SIG-M5 (cell line): ENCODE data around the gene DNAH1.
A peak's percentile ranks its signal among the peaks of the same experiment; 100 is the strongest.
"Not testable (repeated sequence)": the region's sequence is repeated elsewhere in the genome, so short reads cannot be mapped to it uniquely, and the experiment has no call there.

Experiments used
- DNase-seq: peaks from one replicate; lab custom pipeline; 2025; lab: John Stamatoyannopoulos, UW

DNAH1 gene

DNA sequence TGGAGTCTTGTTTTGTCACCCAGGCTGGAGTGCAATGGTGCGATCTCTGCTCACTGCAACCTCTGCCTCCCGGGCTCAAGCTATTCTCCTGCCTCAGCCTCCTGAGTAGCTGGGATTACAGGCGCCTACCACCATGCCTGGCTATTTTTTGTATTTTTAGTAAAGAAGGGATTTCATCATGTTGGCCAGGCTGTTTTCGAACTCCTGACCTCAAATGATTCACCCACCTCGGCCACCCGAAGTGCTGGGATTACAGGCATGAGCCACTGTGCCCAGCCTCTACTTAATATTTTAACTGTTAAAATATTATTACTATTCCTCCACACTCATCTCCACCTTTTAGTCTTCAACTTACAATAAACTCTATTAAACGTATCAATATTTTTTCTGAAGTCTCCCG is 22.0 kb downstream of the DNAH1 start:
- DNase-seq, result not testable (repeated sequence)

GRCh38 chr3:52339612-52340011 is 23.5 kb downstream of the DNAH1 start:
- no peak for DNase-seq

GRCh38 chr3:52341123-52341522 is 25.0 kb downstream of the DNAH1 start:
- DNase-seq, result peak; percentile 61

GRCh38 chr3:52343946-52344600 is 28.0 kb downstream of the DNAH1 start:
- DNase-seq, result no peak

DNA sequence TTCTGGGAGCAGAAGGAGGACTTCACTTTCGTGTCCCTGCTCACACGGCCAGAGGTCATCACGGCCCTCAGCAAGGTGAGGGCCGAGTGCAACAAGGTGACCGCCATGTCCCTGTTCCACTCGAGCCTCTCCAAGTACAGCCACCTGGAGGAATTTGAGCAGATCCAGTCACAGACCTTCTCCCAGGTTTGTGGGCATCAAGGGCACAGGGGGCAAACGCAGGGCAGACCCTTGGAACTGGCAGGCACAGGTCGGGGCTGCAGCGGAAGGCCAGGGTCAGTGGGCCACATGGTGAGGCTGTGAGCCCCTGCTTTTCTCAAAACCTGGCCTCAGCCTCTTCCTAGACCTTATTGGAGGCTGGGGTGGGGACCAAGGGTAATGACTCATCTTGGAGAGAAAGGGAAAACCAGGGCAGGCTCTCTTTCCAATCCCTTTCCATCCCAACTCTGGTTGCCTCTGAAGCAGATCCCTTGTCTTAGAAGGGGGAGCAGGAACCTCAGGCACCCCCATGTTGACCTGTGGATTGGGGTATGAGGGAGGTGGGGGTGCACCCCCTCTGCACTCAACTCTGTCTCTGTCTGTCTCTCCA is 29.5 kb downstream of the DNAH1 start:
- DNase-seq, result no peak

DNA sequence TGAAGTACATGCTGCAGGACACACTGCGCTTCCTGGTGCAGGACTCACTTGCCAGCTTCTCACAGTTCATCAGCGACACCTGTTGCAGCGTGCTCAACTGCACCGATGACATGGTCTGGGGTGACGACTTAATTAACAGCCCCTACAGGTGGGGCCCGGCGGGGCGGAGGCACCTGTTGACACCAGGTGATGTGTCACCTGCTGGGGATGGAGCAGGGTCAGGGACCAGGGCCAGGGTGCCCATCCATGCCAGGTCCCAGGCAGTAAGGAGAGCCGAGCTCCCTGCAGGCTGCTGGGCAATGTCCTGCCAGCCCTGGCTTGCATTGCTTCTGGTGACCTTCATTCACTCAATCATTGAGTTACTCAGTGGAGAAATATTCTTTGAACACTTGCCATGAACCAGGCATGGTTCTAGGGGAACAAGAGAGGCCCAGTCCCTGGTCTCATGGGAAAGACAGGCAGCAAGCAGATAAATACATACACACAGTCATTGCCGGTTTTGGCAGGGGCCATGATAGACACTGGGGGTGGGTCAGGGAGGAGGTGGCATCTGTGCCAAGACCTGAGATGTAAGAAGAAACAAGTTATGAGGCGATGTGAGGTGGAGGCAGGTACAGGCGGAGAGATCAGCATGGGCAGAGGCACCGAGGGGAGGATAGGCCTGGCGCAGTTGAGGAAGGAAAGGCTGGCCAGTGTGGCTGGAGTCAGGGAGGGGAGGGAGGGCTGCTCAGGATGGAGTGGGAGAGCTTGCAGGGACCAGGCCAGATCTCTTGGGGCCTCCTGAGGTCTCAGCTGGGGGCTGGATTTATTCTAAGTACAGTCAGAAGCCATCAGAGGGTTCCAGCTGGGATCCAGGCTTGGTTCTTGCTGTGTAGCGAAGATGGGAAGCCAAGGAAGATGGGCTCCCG is 30.8 kb downstream of the DNAH1 start:
- no peak for DNase-seq

GRCh38 chr3:52347716-52348635 is 31.9 kb downstream of the DNAH1 start:
- no peak for DNase-seq

GRCh38 chr3:52349131-52349530 is 33.0 kb downstream of the DNAH1 start:
- no peak for DNase-seq

DNA sequence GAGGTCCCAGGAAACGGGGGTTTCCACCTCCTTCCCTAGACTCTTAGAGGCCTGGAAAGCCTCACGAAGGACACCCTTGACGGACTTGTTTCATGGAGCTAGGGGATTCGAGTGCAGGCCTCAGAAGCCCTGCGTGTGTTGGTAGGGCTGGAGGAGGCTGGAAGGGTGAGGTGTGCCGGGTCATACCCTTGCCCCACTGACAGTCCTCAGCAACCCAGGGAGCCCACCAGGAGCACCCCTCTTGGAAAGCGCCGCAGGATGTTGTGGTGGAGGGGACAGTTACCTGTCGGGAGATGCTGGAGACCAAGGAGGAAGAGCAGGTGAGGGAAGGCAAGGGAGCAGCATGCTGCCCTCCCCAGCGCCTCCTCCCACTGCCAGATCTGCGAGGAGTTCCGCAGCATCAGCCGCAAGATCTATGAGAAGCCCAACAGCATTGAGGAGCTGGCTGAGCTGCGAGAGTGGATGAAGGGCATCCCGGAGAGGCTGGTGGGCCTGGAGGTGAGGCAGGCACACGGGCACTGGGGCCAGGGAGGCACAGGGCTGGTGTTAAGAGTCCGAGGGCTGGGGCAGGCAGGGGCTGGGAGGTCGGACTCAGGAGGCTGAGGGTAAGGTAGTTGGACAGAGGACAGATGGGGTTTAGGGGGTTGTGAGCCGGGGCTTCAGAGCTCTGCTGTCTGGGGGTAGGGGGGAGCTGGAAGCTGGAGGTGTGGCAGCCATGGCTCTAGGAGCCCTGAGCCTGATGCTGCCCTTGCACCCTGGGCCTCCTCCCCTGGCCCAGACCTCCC is 33.7 kb downstream of the DNAH1 start:
- no peak for DNase-seq

DNA sequence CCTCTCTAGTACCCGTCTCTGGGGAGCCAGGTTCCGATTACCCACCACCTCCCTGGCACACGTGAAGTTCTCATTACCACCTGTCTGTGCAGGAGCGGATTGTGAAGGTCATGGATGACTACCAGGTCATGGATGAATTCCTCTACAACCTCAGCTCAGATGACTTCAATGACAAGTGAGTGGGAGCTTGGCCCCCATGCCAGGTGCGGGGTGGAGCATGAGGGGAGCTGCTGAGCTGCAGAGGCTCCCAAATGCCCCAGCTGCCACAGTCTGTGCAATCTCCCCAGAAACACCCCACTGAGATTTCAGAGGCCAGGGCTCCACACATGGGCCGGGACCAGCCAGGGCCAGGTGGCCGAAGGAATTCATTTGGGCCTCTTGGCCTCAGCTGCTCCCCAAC is 34.3 kb downstream of the DNAH1 start:
- no peak for DNase-seq

GRCh38 chr3:52350981-52351761 is 35.1 kb downstream of the DNAH1 start:
- DNase-seq, result no peak

DNA sequence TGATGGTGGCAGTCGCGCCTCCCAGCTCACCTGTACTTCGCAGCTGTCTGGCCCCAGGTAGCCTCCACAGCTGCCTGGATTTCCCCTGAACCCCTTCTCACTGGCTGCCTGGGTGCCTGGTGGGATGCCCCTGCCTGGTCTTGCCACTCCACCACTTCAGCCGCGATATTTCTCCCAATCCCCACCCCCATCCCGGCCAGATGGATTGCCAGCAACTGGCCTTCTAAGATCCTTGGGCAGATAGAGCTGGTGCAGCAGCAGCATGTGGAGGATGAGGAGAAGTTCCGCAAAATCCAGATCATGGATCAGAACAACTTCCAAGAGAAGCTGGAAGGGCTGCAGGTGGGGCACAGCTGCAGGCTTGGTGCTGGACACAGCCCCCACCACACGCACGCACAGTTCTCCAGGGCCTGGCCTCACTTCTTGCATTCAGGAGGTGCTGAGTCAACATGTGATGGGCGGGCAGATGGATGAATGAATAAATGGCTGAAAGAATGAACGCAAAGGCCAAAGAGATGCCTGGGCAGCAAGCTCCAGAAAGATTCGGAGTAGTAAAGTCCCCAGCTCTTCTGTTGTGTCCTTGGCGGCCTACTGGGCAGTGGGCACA is 35.7 kb downstream of the DNAH1 start:
- DNase-seq, result no peak

DNA sequence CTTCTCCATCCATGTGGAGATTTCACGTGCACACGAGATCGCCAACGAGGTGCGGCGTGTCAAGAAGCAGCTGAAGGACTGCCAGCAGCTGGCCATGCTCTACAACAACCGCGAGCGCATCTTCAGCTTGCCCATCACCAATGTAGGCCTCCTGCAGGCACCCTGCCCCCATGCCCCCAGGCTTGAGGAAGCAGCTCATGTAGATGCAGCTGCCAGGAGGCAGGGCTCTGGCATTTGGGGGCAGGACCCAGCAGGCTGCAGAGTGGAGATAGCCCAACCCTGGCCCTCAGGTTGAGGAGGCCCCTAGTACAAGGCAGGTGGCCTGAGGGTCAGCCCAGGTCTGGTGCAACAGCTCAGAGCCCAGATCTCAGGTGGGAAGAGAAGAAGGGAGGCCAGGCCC is 36.4 kb downstream of the DNAH1 start:
- no peak for DNase-seq

DNA sequence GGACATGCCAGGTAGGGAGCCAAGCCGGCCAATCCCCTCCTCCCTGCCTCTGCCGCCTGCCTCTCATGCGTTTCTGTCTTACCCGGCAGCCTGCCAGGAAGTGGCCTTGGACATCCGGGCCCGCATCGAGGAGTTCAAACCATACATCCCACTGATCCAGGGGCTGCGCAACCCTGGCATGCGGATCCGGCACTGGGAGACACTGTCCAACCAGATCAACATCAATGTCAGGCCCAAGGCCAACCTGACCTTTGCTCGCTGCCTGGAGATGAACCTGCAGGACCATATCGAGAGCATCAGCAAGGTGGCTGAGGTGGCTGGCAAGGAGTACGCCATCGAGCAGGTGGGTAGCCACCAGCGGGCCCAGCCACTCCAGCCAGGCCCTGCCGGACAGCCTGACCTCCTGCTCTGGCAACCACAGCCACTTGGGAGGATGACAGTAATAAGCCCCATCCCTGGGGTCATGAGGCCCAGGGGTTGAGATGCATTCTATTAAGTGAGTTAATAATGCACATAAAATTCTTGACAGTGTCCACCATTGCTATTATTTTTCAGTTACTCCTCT is 37.3 kb downstream of the DNAH1 start:
- DNase-seq, result no peak

DNA sequence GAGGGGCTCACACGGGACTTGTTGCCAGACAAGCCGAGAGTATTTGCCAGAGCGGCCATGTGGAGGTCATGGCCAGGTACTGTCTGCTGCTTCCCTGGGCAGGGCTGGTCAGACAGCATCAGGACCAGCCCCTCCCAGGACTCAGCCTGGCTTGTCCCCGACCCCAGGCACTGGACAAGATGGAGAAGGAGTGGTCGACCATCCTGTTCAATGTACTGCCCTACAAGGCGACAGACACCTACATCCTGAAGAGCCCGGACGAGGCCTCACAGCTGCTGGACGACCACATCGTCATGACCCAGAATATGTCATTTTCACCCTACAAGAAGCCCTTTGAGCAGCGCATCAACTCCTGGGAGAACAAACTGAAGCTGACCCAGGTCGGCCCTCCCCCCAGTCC is 38.6 kb downstream of the DNAH1 start:
- DNase-seq, result no peak

DNA sequence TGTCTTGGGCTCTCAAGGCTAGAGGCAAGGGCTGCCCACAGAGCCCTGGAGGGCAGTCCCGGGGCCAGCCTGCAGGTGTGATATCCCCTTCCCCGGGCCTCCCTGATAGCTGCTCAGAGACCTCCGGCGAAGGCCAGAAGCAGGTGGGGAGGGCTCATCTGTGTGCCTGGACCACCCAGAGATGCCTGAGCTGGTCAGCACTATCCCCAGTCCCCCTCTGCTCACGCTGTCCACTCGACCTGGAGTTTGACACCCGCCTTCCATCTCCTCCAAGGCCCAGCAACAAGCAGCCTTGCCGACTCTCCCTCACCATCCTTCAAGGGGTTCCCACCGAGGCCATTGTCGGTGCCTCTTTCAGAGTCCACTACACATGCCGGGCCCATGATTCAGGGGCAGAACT is 39.4 kb downstream of the DNAH1 start:
- DNase-seq, result no peak

DNA sequence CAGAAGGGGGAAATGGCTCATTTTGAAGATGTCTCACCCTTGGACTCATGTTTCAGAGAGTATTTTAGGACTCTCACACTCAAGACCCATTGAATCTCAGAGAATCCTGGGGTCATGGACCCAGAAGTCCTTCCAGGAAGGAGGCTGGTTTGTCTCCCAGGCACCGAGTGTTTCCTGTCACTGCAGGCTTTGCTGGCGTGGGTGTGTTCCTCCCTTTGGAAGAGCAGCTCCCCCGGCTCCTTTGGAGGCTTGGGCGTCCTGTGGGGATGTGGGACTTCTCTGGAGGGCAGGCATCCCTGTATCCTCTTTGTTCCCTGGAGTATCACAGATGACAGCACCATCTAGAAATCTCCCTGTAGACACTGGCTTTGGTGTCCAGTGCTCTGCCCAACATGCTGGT is 40.0 kb downstream of the DNAH1 start:
- no peak for DNase-seq

DNA sequence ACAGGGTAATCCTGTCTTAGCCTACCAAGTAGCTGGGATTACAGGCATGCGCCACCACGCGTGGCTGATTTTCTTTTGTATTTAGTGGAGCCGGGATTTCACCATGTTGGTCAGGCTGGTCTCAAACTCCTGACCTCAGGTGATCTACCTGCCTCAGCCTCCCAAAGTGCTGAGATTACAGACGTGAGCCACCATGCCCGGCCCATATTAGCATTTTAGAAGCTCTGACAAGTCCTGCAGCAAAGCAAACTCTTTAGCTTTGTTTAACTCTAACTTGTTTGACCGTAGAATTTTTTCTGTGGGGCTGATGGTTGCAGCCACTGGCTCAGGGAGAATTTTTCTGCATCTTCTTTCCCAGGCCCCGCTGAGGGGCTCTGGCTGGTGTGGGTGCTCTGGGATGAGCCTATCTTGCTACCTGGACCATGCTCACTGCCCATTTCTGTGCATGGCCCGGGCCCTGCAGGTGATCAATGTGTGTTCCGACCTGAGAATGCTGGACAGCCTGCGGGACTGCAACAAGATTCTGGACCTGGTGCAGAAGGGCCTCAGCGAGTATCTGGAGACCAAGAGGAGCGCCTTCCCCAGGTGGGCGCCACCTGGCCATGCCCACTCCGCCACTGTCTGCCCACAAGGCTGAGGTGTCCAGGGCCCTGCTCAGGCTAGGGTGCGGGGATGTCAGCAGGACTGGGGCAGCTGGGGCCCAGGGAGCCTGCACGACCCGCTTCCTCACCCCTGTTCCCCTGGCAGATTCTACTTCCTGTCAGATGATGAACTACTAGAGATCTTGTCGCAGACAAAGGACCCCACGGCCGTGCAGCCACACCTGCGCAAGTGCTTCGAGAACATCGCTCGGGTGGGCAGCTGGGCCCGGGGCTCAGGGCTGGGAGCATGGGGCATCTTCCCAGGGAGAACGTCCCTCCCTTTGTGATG is 41.3 kb downstream of the DNAH1 start:
- no peak for DNase-seq
